T47D (cell line): Measurements from ENCODE around the gene CCND1.

Experiments
- DNase-seq, 2 experiments: peaks; one replicate each; pipeline versions ENCODE4 v3.0.0 to v3.0.0-alpha.2; 2011 to 2012; ENCODE audit warnings: low read depth in 1 of 2, low spot score in 1 of 2
- JUND ChIP-seq: IDR thresholded peaks from 2 replicates; pipeline ENCODE4 v1.6.1; 2012; ENCODE audit warnings: low read depth
- in situ Hi-C: cut with HindIII; loops from 2 replicates; pipeline ENCODE4 v1.10.0; 2016; ENCODE audit warnings: low sequenced_read_pairs, low pct_unique_long_range_greater_than_20kb

Gene CCND1

GRCh38 chr11:69662021-69662698, 21.2 kb downstream of the CCND1 start:
- in situ Hi-C loops: loop anchor here (25.0 kb wide), 1 partner anchor 550 kb away; no protein-coding TSS in a partner anchor
- DNase-seq: peak in 1 of 2 experiments; percentile 73
- TF ChIP-seq JUND: no peak

DNA sequence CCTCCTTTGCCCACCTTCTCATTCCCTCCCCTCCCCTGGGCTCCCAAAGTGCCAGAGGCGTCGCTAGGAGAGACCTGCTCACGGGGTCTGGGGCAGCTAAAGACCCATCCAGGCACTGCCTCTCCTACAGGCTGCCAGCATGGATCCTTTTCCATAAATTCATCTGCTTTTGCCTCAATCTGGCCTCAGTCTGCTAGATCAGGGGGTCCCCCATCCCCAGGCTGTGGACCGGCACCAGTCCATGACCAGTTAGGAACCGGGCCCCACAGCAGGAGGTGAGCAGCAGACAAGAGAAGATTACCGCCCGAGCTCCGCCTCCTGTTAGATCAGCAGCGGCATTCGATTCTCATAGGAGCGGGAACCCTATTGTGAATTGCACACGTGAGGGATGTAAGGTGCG, 21.9 kb downstream of the CCND1 start:
- DNase-seq: no peak
- in situ Hi-C loops: loop anchor here (25.0 kb wide), 1 partner anchor 551 kb away; no protein-coding TSS in a partner anchor
- TF ChIP-seq JUND: no peak

GRCh38 chr11:69663326-69663725, 22.4 kb downstream of the CCND1 start:
- TF ChIP-seq JUND: no peak
- DNase-seq: no peak
- in situ Hi-C loops: loop anchor here (25.0 kb wide), 1 partner anchor 551 kb away; no protein-coding TSS in a partner anchor

GRCh38 chr11:69664103-69664775, 23.3 kb downstream of the CCND1 start:
- in situ Hi-C loops: loop anchor here (25.0 kb wide), 1 partner anchor 552 kb away; no protein-coding TSS in a partner anchor

GRCh38 chr11:69664901-69665300, 23.9 kb downstream of the CCND1 start:
- in situ Hi-C loops: loop anchor here (25.0 kb wide), 1 partner anchor 553 kb away; no protein-coding TSS in a partner anchor
- TF ChIP-seq JUND: no peak
- no peak for DNase-seq

More at GRCh38 chr11:69664103-69664775, 23.3 kb downstream of the CCND1 start:
- no peak for TF ChIP-seq JUND
- DNase-seq: no peak

DNA sequence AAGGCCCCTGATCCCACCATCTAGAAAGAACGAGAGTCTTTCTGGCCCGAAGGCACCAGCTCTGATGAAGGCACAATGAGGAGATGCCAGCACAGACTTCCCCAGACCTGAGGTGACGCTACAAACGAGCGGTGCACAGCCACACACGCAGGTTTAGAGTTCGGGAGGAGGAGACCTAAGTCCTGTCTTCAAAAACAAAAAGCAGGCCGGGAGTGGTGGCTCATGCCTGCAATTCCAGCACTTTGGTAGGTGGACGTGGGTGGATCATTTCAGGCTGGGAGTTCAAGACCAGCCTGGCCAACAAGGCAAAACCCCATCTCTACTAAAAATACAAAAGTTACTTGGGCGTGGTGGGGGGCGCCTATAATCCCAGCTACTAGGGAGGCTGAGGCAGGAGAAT, 24.7 kb downstream of the CCND1 start:
- no peak for TF ChIP-seq JUND
- in situ Hi-C loops: loop anchor here (25.0 kb wide), 1 partner anchor 553 kb away; no protein-coding TSS in a partner anchor

DNA sequence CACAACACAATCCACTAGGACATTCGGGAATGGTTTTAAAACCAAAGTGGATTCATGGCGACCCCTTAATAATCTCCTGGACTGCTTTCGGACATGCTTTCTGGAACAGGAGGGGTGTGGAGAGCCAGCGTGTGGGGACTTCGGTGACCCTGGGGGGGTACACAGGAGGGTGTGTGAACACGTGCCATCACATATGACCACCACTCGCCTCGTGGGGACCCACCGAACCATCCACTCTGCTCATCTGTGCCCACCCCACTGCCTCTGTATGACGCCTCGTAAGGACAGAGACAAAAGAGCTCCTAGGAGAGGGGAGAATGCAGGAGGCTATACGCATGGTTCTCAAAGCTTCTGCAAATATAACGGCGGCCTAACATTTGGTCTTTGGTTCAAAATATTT, 25.3 kb downstream of the CCND1 start:
- no peak for TF ChIP-seq JUND
- DNase-seq: no peak
- in situ Hi-C loops: loop anchor here (25.0 kb wide), 1 partner anchor 554 kb away; no protein-coding TSS in a partner anchor

More for the DNA sequence above, 24.7 kb downstream of the CCND1 start:
- DNase-seq: no peak

- in situ Hi-C loops: loop anchor here (25.0 kb wide), 1 partner anchor 555 kb away; no protein-coding TSS in a partner anchor
- no peak for DNase-seq
- no peak for TF ChIP-seq JUND
These were observed 26.0 kb downstream of the CCND1 start for GRCh38 chr11:69666752-69667536.

GRCh38 chr11:69667619-69668604, 27.0 kb downstream of the CCND1 start:
- in situ Hi-C loops: loop anchor here (25.0 kb wide), 1 partner anchor 556 kb away; no protein-coding TSS in a partner anchor
- TF ChIP-seq JUND: no peak
- DNase-seq: no peak

DNA sequence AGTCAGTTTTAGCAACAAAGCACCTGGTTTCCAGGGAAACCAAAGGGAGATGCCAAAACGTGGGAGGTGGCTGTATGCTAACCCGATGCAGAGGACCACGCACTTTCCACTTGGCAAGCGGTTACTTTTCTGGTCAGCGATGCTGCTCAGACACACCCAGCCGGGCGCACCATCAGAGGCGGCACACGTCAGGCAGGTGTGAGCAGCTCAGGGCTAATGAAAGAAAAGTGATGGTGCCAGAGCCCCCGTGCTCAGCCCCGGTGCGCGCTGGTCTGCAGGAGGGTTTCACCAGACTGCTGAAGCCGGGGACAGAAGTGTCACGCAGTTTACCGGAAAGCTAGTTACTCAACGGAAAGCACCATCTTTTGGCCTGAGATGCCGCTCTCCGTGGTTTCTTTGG, 28.5 kb downstream of the CCND1 start:
- in situ Hi-C loops: loop anchor here (25.0 kb wide), 1 partner anchor 557 kb away; no protein-coding TSS in a partner anchor
- no peak for TF ChIP-seq JUND
- DNase-seq: no peak

- in situ Hi-C loops: loop anchor here (25.0 kb wide), 1 partner anchor 558 kb away; no protein-coding TSS in a partner anchor
- TF ChIP-seq JUND: no peak
These were observed 29.3 kb downstream of the CCND1 start for GRCh38 chr11:69670158-69670845.

More at GRCh38 chr11:69670158-69670845, 29.3 kb downstream of the CCND1 start:
- peak; percentile 90 to 97 for DNase-seq
